ENCODE data around the gene IL24.

Gene IL24

DNA sequence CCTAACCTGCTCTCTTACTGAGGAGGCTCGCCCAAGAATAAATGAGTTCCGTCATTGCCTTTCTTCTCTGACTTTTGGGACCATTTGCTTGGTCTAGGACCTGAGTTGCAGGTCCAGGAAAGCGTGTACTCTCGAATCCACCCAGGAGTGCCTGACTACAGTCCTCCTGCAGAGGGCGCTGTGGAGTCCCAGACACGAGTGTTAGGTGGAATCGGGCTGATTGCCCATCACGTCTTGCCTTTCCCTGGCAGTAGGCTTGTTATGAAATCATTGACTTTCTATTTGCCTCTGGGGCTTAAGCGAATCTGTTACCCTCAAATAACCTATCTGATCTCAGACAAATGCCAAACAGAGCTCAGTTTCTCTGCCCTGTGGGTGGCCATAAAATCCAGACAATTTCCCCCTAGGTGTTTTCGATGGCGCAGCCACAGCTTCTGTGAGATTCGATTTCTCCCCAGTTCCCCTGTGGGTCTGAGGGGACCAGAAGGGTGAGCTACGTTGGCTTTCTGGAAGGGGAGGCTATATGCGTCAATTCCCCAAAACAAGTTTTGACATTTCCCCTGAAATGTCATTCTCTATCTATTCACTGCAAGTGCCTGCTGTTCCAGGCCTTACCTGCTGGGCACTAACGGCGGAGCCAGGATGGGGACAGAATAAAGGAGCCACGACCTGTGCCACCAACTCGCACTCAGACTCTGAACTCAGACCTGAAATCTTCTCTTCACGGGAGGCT, 32.1 kb upstream of the IL24 start, which contains the start of gene IL20:
TSS of gene IL20 (plus strand) at position 685 of the 733 bp plus-strand sequence. CDS start 230 bp downstream, outside the sequence.
- no peaks in the 10 kb centered on the region for H3K9me3 Mint-ChIP-seq
- no peak within 1 kb of the TSS for H3K27ac Mint-ChIP-seq
- no peak within 1 kb of the TSS for H3K4me3 Mint-ChIP-seq
- peaks cover 69% of the 10 kb centered on the region for H3K27me3 Mint-ChIP-seq (ENCODE audit: low read depth, poor library complexity)
- peak; percentile 78 for DNase-seq
- H3K4me1 Mint-ChIP-seq = peaks cover 7% of the 10 kb centered on the region
- no peaks in the 10 kb centered on the region for H3K36me3 Mint-ChIP-seq (ENCODE audit: low read depth)
- TF ChIP-seq, protein P1, sequence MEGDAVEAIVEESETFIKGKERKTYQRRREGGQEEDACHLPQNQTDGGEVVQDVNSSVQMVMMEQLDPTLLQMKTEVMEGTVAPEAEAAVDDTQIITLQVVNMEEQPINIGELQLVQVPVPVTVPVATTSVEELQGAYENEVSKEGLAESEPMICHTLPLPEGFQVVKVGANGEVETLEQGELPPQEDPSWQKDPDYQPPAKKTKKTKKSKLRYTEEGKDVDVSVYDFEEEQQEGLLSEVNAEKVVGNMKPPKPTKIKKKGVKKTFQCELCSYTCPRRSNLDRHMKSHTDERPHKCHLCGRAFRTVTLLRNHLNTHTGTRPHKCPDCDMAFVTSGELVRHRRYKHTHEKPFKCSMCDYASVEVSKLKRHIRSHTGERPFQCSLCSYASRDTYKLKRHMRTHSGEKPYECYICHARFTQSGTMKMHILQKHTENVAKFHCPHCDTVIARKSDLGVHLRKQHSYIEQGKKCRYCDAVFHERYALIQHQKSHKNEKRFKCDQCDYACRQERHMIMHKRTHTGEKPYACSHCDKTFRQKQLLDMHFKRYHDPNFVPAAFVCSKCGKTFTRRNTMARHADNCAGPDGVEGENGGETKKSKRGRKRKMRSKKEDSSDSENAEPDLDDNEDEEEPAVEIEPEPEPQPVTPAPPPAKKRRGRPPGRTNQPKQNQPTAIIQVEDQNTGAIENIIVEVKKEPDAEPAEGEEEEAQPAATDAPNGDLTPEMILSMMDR (IDR thresholded peaks at IDR 0.05) = peak; percentile 80

DNA sequence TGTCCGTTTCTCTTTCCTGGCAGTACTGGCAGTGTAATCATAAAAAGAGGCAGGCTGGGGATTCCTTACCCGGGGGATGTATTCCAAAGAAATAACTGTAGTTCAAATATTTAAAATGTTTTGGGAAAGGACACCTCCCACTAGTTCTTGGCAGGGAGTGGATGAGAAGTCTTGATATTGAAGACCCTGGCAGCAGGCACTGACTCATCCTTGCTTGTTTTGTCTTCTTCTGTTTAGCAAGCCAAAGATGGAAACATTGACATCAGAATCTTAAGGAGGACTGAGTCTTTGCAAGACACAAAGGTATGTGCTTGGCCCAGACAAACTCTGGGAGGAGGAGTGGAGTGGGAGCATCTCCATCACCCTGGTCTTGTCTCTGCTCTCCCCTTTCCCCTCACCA, 31.2 kb upstream of the IL24 start:
- no peak overlapping the region for H3K4me3 Mint-ChIP-seq
- peaks cover 70% of the 10 kb centered on the region for H3K27me3 Mint-ChIP-seq (ENCODE audit: low read depth, poor library complexity)

DNA sequence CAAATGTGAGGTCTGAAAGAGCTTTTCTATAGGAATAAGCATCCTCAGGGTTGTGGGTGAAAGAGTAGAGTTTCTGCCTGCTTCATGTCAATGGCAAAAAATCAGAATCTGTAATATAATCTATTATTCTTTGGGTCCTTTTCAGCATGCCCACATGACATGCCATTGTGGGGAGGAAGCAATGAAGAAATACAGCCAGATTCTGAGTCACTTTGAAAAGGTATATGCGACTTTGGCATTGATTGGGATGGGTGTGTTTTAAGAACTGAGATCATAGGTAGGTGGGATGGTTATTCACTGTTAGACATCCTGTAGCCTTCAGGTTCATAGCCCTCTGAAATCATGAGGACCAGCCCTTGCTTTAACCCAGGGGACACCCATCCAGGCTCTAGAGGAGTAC, 30.0 kb upstream of the IL24 start:
- no peak for DNase-seq
- H3K27me3 Mint-ChIP-seq (ENCODE audit: low read depth, poor library complexity) = peaks cover 59% of the 10 kb centered on the region
- H3K4me1 Mint-ChIP-seq = peaks cover 7% of the 10 kb centered on the region
- H3K9me3 Mint-ChIP-seq = peaks cover 2% of the 10 kb centered on the region
- H3K36me3 Mint-ChIP-seq (ENCODE audit: low read depth) = no peaks in the 10 kb centered on the region
- no peak overlapping the region for H3K27ac Mint-ChIP-seq
- TF ChIP-seq, protein P1 (IDR thresholded peaks at IDR 0.05) = no peak
- no peak overlapping the region for H3K4me3 Mint-ChIP-seq

More for the DNA sequence above, 31.2 kb upstream of the IL24 start:
- TF ChIP-seq, protein P1 (IDR thresholded peaks at IDR 0.05) = no peak
- no peak for DNase-seq
- H3K4me1 Mint-ChIP-seq = peaks cover 7% of the 10 kb centered on the region
- H3K9me3 Mint-ChIP-seq = no peaks in the 10 kb centered on the region
- no peak overlapping the region for H3K27ac Mint-ChIP-seq
- no peaks in the 10 kb centered on the region for H3K36me3 Mint-ChIP-seq (ENCODE audit: low read depth)

DNA sequence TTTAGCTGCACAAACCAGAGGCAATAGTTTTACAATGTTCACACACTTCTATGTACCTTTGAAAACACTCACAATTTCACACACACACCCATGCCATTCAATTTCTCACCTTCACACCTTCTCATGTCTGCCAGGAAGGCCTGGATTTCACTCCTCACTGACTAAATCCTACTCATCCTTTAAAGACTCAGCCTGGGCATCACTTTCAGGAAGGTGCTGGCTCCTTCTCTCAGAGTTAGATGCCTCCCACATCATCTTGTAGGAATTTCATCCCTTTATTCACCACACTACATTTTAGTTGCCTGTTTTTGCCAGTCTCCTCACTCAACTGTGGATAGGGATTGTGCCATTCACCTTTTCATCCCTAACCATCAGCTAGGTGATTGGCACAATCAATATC, 29.5 kb upstream of the IL24 start:
- no peaks in the 10 kb centered on the region for H3K36me3 Mint-ChIP-seq (ENCODE audit: low read depth)
- peaks cover 58% of the 10 kb centered on the region for H3K27me3 Mint-ChIP-seq (ENCODE audit: low read depth, poor library complexity)
- peaks cover 7% of the 10 kb centered on the region for H3K4me1 Mint-ChIP-seq
- no peak overlapping the region for H3K27ac Mint-ChIP-seq
- peaks cover 3% of the 10 kb centered on the region for H3K9me3 Mint-ChIP-seq
- TF ChIP-seq, protein P1 (IDR thresholded peaks at IDR 0.05) = no peak
- no peak overlapping the region for H3K4me3 Mint-ChIP-seq
- DNase-seq = no peak

DNA sequence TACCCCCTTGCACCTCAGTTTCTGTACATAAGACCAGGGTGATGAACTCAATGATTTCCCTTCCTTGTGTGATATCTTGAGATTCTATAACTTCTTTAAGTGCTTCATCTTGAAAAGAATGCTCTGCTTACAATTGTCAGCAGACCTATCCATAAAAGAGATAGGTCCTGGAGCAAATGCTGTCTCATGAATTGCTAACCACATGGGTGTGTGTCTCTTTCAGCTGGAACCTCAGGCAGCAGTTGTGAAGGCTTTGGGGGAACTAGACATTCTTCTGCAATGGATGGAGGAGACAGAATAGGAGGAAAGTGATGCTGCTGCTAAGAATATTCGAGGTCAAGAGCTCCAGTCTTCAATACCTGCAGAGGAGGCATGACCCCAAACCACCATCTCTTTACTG, 29.0 kb upstream of the IL24 start:
- H3K27me3 Mint-ChIP-seq (ENCODE audit: low read depth, poor library complexity) = peaks cover 53% of the 10 kb centered on the region
- H3K27ac Mint-ChIP-seq = no peak overlapping the region
- H3K4me3 Mint-ChIP-seq = no peak overlapping the region
- DNase-seq = no peak
- TF ChIP-seq, protein P1 (IDR thresholded peaks at IDR 0.05) = no peak
- H3K36me3 Mint-ChIP-seq (ENCODE audit: low read depth) = no peaks in the 10 kb centered on the region
- peaks cover 1% of the 10 kb centered on the region for H3K4me1 Mint-ChIP-seq
- H3K9me3 Mint-ChIP-seq = peaks cover 3% of the 10 kb centered on the region

DNA sequence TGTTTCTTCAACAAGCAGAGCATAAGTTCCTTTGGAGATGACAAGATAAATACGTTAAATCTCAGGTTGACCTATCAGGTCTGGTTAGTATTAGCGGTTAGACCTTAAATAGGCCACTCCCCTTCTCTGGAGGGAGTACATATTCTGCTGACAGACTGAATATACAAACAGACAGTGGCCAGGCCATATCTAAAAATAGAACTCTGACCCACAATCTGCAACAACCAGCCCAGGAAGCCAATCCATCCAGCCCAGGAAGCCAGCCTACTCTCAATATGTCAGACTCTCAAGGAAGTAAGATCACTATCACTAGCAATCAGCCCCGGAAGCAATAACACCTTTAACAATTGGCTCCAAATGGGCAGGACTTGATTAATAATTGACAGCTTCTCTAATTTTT, 25.1 kb upstream of the IL24 start:
- Mint-ChIP-seq H3K4me1 (no peaks in the 10 kb centered on the region), H3K4me3 (no peak overlapping the region), H3K36me3 (ENCODE audit: low read depth) (no peaks in the 10 kb centered on the region), H3K27ac (no peak overlapping the region), H3K9me3 (peaks cover 25% of the 10 kb centered on the region), H3K27me3 (ENCODE audit: low read depth, poor library complexity) (peaks cover 37% of the 10 kb centered on the region)
- TF ChIP-seq, protein P1 (IDR thresholded peaks at IDR 0.05) = no peak
- DNase-seq = no peak
